ENCODE results near the gene TCIRG1.

The TCIRG1 gene

DNA sequence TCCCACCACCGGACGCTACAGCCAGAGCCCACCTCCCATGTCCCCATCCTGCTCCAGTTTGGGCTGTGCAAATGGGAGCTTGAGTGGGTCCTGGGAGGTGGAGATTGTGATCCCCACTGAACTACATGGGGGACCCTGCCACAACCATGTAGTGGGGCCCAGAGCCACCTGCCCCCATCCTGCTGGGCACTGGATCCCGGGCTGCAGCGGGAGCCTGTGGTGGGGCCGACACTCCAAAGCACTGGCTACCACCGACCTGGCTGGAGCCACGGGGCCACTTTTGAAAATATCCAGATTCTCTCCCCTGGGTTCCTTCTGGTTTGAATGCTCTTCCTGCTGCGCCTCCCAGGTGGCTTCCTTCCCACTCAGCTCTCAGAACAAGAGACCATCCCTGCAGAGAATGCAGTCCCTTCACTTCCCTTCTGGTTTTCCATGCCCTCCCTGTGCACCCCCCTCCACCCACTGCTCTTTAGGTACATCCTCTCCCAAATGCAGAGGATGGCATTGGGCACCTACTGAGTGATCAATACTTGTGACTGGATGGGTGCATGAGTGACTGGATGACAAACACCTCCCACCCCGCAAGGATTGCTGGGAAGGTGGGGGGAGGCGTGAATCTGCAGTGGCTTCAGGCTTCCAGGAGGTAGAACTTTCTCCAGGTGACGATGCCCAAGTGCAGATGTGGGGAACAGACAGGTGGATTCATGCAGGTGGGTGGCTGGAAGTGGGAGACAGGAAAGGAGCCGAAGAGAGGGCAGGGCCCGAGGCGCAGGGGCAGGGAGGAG is 34.1 kb upstream of the TCIRG1 start:
- DNase-seq (ENCODE audit: low read depth) = no peak

DNA sequence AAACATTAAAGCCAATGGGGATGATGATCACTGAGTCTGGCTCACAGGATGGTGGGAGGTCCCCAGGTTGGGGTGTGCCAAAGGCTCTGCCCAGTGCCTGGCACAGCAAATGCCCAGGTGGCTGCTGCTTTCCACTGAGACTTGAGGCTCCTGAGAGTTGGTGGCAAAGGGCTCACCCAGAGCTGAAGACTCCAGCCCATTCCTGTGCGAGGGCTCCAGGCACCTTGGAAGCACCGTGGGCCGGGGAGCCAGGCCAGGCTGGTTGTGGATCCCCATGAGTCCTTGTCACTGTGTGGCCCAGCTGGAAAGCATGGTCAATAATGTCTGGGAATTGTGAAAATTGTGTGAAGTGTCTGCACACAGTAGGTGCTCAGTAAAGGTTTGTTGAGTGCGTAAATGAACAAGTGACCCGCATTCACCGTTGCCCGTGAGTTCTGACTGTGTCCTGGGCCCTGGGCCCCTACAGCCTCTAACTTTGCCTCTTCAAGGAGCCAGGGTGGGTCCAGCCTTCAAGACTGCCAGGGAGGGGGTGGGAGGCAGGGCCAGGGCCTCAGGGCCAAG is 32.1 kb upstream of the TCIRG1 start:
- DNase-seq (ENCODE audit: low read depth) = no peak

DNA sequence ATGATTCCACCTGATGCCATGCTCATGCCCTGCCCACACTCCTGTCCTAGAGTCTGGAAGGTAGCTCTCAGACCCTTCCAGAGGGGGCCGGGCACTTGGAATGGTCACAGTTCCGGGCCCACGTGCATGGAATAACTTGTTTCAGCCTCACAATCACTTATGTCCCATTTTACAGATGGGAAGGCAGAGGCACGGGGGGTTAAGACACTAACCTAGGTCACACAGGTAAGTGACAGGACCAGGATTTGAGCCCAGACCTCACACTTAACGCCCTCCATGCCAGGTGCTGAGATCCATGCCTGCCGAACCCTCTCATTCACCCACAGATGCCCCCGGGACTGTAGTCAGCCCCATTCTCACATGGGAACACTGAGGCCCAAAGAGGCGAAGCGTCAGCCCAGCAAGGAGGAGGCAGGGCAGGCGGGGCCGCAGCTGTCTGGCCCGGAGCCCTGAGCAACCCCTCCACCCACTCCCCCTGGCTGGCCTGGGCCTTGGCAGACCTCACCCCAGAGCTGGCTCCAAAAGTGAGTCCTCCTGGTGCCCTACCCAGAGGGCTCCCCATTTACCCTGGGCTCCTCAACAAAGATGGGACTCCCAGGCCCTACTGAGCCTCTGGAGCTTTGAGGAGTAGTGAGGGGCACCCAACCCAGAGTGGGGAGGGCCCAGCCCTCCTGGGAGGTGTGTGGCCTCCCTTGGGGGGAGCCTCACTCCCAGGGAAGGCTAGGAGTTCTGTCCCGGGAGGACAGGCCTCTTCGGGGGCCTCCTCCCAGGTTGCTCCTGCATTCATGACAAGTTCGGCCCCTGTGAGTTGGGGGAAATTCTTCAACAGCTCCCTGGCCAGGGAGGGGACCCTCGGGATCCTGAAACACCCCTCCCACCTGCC is 31.1 kb upstream of the TCIRG1 start:
- DNase-seq (ENCODE audit: low read depth) = no peak

DNA sequence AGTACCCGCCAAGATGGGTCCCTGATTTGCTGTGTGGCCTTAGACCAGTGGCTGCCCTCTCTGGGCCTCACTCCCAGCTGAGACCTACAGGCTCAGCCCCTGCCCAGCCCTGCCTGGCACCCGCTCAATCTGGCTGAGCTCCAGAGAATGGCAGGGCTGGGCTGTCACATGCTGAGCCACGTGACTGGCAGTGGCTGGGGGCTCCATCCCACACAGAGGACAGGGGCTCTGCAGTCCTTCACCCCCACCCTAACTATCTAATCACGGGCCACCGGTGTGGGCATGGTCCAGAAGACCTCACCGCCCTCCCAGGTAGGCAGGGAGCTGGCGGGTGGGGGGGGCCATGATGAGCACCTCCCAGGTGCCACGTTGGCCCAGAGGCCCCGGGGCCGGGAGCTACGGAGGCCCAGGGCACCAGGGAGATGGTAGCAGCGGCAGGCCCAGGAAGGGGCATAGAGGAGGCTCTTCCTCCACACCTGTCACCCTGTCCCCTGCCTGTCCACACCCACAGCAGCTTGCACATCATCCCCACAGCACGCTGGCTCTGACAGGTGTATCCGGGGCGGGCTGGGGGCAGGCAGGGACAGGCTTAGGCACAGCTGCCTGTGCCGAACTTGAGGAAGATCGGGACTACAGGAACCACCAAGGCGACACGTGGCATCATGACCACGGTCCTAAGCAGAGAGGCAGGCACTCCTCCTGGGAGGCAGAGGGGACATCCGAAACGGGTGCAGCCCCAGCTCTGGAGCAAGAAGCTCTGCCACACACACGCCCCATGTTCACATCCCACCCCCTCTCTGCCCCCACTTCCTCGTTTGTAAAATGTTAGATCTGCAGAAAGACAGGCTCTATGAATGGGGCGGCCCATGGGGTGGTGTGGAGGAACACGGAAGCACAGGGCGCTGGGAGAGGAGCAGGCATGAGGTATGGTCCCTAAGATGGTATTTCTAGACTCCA is 30.2 kb upstream of the TCIRG1 start:
- no peak for DNase-seq (ENCODE audit: low read depth)

DNA sequence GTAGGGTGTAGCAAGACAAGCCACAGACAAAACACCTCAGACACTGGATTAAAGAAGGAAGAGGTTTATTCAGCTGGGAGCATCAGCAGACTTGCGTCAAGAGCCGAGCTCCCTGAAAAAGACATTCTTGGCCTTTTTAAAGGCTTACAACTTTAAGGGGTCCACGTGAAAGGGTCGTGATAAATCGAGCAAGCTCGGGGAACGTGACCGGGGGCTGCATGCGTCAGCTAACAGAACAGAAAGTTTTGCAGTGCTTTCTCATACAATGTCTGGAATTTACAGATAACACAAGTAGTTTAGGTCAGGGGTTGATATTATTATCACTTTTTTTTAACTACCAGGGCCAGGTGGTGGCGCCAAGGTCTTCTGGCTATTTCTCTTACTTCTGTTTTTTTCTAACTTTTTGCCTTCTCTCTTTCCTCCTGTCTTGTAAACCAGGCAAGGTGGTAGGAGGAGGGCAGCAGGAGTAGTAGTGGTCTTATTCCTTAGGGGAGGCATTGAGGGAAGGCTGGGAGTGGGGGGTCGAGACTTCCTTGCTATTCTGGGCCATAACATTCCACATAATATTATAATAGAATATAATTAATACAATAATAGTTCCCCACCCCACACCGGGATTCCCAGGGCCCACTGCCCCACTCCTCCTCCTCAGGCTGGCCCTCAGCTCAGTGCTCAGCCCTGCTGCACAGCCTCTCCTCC is 29.3 kb upstream of the TCIRG1 start:
- DNase-seq (ENCODE audit: low read depth) = no peak

DNA sequence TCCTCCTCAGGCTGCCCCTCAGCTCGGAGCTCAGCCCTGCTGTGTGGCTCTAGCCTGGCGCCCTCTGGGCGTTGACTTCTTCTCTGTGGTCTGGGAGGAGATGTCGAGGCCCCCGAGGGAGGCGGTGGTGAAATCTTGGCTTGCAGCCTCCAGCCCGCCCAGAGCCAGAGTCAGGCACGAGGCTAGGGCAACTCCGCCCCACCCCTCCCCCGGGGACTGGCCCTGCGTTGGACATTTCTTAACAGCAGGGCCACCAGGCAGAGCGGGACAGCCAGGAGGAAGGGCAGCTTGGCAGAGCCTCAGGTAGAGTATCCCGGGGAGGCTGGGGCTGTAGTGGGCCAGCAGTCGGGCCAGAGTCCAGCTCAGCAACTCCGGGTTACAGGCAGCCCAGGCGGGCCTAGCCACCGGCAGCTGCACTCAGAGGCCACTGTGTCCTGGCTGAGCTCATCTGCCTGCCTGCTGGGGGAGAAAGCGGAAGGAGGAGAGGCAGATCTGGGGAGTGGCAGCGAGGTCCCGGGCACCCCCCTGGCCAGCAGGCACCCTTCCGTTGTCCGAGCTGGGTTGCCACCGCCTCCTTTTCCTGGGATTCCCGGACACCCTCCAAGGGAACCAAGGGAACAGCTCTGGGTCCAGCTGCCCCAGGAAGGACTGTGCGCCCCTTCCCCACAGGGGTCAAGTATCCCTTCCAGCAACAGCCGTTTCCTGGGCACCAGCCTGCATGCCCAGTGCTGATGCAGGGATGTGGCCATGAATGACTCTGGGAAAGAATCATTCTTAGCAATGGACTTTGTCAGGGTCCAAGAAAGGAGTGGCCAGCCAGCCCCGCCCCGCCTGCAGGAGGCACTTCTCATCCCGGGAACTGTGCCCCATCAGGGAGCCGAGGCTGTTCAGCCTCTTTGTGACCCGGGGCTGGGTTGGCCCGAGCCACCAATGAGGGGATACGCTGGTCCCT is 28.5 kb upstream of the TCIRG1 start, which contains the start of gene ALDH3B1:
TSS of gene ALDH3B1 (plus strand) at position 238 of the 952 bp plus-strand sequence. CDS start 4,971 bp downstream, outside the sequence.
- DNase-seq (ENCODE audit: low read depth) = peak; percentile 75

DNA sequence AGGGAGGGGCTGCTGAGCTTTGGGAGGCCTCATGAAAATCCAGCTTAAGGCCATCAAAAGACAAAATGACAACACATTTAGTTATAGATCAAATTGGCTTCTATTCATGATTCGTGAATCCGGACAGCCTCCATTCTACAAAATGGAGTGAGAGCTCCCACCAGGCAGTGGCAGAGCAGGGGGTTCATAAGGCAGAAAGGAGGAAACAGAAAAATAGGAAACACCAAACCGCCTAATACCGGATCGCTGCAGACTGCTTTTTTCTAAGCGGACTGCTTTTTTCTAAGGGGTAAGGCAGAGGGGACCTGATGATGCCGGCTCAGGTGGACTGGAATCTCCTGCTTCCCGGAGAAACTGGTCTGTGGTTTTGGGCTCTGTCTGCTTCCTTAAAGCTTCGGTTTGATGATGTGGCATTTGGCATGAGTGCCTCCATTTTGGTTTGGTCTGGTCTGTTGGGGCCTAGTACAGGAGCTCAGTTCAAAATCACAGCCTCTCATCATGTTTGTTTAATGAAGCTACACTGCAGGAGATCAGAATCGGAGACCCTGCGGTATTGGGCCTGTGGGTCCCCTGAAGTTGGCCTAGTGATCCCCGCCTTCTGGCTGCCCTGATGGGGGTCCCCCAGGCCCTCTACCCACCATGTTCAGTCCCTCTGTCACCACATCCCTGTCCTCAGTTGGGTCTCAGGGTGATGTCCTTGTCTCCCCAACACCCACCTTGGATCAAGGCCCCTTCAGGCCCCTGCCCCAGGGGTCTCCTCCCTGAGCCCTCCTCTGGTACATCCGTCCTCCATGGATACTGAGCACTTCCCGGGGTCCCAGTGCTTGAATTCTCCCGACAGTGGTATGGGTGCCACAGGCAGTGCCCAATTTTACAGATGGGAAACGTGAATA is 27.5 kb upstream of the TCIRG1 start:
- DNase-seq (ENCODE audit: low read depth) = no peak

DNA sequence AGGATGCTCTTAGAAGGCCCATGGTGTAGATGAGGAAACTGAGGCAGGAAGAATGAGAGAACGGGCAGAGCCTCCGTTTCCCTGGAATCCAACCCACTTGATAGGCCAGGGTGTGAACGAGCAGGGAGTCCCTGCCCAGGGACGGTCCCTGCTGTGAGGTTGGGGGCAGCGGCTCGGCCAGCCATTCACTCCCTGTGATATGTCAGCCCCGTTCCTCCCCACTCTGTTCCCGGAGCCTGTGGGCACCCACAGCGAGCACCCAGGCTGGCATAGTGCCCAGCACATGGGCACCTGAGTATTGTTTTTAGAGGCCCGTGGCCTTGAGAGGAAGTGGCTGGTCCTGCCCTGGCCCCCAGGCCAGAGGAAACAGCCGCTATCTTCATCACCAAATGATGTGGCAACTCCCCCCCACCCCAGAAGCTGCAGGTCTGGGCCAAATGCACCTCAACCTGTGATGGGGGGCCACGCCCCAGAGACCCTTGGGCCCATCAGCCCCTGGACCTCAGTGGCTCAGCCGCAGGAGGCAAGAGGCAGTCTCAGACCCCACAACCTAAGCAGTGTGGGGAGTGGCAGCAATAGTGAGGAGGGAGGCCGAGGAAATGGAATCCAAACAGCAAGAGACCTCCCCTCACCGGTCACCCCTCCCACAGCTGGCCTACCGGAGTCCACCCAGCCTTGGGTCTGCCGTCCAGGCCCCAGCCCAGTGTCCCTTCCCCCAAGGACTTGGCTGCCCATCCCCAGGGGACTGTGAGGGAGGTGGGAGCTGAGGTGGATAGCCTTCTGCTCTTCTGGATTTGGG is 26.6 kb upstream of the TCIRG1 start:
- DNase-seq (ENCODE audit: low read depth) = no peak

DNA sequence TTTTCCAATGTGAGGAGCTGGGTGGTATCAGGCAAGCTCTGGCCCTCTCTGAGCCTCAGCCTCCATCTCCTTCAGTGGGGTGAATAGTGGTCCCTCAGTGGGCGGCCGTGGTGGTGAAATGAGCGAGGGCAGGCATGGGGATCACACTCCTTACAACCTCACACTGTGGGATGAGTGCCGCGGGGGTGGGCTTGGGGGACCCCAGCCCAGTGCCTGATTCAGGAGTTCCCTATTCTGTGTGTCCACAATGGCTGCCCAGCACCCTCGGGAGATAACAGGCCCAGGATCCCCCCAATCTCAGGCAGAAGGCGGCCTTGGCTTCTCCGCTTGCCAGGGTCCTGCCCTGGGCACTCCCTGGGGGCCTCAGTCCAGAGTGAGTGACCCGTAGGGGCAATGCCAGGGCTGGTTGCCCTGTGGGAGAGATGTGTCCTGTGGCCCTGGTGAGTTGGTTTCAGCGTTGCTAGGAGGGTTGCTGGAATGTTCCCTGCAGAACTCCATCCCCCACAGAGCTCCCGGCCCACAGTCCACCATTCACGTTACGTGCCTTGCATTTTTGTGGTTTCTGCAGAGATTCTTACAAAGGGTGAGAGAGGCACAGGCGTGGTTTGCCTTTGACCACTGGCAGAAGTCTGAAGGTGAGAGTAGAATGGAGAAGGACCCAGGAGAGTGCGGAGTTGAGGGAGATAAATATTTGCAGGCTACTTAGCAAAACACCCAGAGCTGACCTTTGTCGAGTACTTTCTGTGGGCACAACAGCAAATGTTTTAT is 25.8 kb upstream of the TCIRG1 start:
- DNase-seq (ENCODE audit: low read depth) = peak; percentile 96

DNA sequence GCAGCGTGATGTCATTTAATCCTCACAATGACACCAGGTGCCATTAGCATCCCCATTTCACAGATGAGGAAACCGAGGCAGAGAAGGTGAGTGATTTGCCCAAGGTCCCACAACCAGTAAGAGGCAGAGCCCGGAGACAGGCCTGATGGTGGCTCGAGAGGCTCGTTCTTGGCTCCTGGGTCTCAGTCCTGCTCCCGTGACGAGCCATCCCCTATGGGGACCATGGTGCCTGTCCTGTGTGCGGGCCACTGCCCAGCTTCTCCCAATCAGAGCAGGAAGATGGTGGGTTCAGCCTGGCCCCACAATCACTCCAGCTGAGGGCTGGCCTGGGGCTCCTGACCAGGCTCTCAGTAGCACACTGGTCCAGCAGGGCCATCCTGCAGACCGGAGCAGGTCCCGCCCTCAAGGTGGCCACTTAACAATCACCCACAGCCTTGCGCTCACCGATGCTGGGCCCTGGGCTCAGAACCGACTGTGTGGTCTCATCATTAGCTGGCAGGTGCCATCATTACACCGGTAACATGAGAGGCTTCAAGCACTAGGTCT is 25.1 kb upstream of the TCIRG1 start:
- DNase-seq (ENCODE audit: low read depth) = no peak

DNA sequence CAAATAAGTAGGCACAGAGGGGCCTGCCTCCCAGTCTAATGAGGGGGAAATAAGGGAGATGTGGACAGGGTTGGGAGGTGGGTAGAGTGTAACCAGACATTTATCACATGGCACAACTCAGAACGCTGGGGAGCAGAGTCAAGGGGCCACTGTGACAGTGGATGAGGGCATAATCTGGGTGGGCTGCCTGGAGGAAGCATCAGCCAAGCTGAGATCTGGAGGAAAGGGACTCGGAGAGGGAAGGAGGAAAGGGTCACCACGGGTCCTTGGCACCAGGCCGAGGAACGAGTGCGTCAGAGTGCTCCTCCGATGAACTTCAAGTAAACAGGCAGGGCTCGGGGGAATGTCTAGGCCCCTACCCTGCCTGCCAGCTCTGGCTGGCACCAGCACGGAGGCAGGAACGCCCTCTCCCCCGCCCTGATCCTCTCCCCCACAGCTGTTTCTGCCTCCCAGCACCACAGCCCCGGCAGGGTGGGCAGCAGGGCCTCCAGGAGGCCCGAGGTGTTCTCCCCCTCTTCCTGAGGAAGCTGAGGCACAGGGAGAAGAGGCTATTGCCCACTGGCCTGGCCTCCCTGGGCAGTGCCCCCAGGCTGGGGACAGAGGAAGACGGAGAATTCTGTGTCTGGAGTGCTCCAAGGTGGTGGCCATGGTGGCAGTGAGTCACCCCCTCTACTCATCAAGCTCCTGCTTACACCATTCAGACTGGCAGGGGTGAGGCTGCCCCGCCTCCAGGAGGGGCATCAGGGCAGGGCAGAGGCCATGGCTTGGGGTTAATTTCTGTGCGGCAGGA is 24.5 kb upstream of the TCIRG1 start:
- DNase-seq (ENCODE audit: low read depth) = peak; percentile 31

DNA sequence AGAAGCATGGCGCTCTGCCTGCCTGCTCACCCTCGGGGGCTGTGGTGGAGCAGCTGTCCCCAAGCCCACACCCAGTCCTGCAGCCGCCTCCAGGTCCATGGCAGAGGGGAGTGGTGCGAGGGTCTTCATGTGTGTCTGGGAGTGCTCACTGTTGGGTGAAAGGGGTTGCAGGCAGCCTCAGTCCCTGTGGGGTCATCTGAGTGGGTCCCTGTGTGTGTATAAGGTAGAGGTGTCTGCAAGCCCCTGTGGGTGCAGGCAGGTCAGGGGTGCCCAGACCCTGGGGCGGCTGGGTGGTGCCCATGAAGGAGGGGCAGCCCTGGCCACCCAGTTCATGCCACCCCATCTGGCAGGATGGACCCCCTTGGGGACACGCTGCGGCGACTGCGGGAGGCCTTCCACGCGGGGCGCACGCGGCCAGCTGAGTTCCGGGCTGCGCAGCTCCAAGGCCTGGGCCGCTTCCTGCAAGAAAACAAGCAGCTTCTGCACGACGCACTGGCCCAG is 23.8 kb upstream of the TCIRG1 start:
- no peak for DNase-seq (ENCODE audit: low read depth)

DNA sequence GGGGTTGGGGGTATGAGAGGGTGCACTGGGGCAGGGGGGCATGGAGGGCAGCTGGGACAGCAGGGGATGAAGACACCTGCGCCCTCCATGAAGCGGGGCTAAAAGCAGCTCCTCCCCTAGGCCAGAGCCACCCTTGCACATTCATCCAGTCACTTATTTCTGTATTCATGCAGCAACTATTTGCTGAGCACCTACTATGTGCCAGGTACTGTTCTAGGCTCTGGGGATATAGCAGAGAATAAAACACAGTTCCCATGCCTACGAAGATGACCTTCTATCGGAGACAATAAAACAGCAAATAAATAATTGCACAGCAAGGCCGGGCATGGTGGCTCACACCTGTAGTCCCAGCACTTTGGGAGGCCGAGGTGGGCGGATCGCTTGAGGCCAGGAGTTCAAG is 23.4 kb upstream of the TCIRG1 start:
- DNase-seq (ENCODE audit: low read depth) = no peak

DNA sequence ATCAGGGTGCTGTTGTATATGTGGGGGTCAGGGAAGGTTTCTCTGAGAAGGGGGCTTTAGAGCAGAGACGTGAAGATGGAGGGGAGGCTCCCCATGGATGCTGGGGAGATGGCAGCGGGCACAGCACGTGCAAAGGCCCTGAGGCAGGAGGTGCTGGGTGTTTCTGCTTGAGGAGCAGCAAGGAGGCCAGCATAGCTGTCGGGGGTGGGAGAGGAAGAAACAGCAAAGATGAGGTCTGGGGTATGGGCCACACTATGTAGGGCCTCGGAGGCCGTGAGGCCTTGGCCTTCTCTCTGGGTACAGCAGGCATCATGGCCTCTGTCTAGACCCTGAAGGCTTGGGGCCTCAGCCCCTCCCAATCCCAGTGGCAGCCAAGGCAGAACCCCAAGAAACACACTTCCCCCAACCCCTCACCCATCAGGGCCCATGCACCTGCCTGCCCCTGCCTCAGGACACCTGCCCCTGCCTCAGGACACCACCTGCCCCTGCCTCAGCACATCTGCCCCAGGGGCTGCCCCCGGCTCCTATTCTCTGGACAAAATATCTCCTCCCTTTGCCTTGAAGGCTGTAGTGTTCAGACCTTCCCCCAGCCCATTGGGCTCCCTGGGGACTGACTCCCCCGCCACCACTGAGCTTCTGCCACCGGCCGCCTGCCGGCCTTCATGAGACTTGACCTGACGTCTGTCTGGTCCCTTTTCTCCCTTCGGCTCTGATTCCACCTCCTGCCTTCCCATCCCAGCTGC is 22.5 kb upstream of the TCIRG1 start:
- no peak for DNase-seq (ENCODE audit: low read depth)

Measured in GM04503 (cell line).